H1 (cell line): ENCODE data around the gene ZBTB34. TPM values are rescaled to one million over a fixed set of nuclear protein-coding genes. Genes with fewer than 3 reads are reported as not detected.

Experiments used
- CTCF ChIA-PET: fragments of 300-600 bp; sonication (Branson Sonifier 250); formaldehyde crosslinking; loops from one replicate; lab custom pipeline; 2021; ENCODE audit not compliant: partially characterized antibody; lab: Charles Lee
- POLR2A ChIA-PET: fragments of 300-600 bp; sonication (Branson Sonifier 250); formaldehyde crosslinking; loops from one replicate; lab custom pipeline; 2021; ENCODE audit warnings: inconsistent platforms; ENCODE audit not compliant: partially characterized antibody; lab: Charles Lee
- DNase-seq, 2 experiments: peaks; one replicate each; pipeline versions ENCODE4 v3.0.0 to v3.0.0-alpha.2; 2010 to 2022; ENCODE audit warnings: low spot score in 2 of 2, low read depth in 1 of 2, mixed read lengths in 1 of 2
- FAIRE-seq: peaks from 2 replicates; lab custom pipeline; 2011; peaks lifted over from hg19 to GRCh38; lab: Jason Lieb, UNC
- H2AFZ ChIP-seq: 2 replicates; pipeline ENCODE4 v1.8.1; 2012; ENCODE audit warnings: low read length, inconsistent platforms
- H2AK5ac ChIP-seq: 2 replicates; pipeline ENCODE4 v1.6.1; 2013; ENCODE audit warnings: low read depth, low read length
- H2BK120ac ChIP-seq: replicated peaks from 2 replicates; pipeline ENCODE3; 2013; ENCODE audit warnings: low read depth, low read length, inconsistent platforms
- H2BK12ac ChIP-seq: 2 replicates; pipeline ENCODE4 v1.6.1; 2013; ENCODE audit warnings: low read depth, low read length
- H2BK15ac ChIP-seq: 2 replicates; pipeline ENCODE4 v1.6.1; 2013; ENCODE audit warnings: low read length
- H2BK20ac ChIP-seq: 2 replicates; pipeline ENCODE4 v1.6.1; 2013; ENCODE audit warnings: low read length
- H2BK5ac ChIP-seq: 2 replicates; pipeline ENCODE4 v1.6.1; 2013; ENCODE audit warnings: low read depth, low read length
- H3K14ac ChIP-seq: 2 replicates; pipeline ENCODE4 v1.6.1; 2013; ENCODE audit warnings: inconsistent platforms; ENCODE audit not compliant: insufficient read length
- H3K18ac ChIP-seq: 2 replicates; pipeline ENCODE4 v1.6.1; 2013; ENCODE audit warnings: low read length; ENCODE audit errors: extremely low read depth
- H3K23ac ChIP-seq: 2 replicates; pipeline ENCODE4 v1.6.1; 2013; ENCODE audit warnings: inconsistent platforms; ENCODE audit not compliant: insufficient read length
- H3K23me2 ChIP-seq: 2 replicates; pipeline ENCODE4 v1.6.1; 2013; ENCODE audit warnings: low read depth, low read length
- H3K27ac ChIP-seq: 2 replicates; pipeline ENCODE4 v1.6.1; 2011; ENCODE audit warnings: low read depth, low read length, inconsistent platforms
- H3K27me3 ChIP-seq, 4 experiments: replicated peaks in 1 of 4; 1 replicate in 1 of 4; 2 replicates in 3 of 4; pipeline versions ENCODE4 v1.6.1 to v1.8.1; 2011 to 2013; ENCODE audit warnings: low read length in 3 of 4, mild to moderate bottlenecking in 3 of 4, inconsistent platforms in 2 of 4, mixed read lengths in 2 of 4, moderate library complexity in 1 of 4; ENCODE audit not compliant: control insufficient read depth in 3 of 4, insufficient read depth in 3 of 4; ENCODE audit errors: extremely low read depth in 1 of 4
- H3K36me3 ChIP-seq, 4 experiments: 2 replicates each; pipeline versions ENCODE4 v1.6.1 to v1.8.1; 2011 to 2013; ENCODE audit warnings: mild to moderate bottlenecking in 4 of 4, low read length in 3 of 4, moderate library complexity in 2 of 4, control low read depth in 1 of 4, inconsistent platforms in 1 of 4; ENCODE audit not compliant: insufficient read depth in 4 of 4, control insufficient read depth in 2 of 4
- H3K4ac ChIP-seq: replicated peaks from 2 replicates; pipeline ENCODE3; 2013; ENCODE audit warnings: low read length, low read depth, mixed read lengths, inconsistent platforms; ENCODE audit not compliant: insufficient read length
- H3K4me1 ChIP-seq, 4 experiments: replicated peaks in 1 of 4; 1 replicate in 1 of 4; 2 replicates in 3 of 4; pipeline versions ENCODE4 v1.6.1 to v1.8.1; 2011 to 2013; ENCODE audit warnings: low read length in 3 of 4, inconsistent platforms in 2 of 4, mixed read lengths in 1 of 4; ENCODE audit not compliant: insufficient read depth in 4 of 4, control insufficient read depth in 3 of 4
- H3K4me2 ChIP-seq, 2 experiments: 2 replicates each; pipeline versions ENCODE4 v1.6.1 to v1.8.1; 2011 to 2013; ENCODE audit warnings: low read depth in 2 of 2, low read length in 2 of 2, control low read depth in 1 of 2, inconsistent platforms in 1 of 2, mild to moderate bottlenecking in 1 of 2; ENCODE audit not compliant: insufficient read depth in 1 of 2
- H3K4me3 ChIP-seq, 4 experiments: fragments of 200-600, 300-600 bp in 1 of 4; sonication (generic), shearing (Covaris generic), sonication (Bioruptor Twin) in 1 of 4; 2 replicates each; pipeline versions ENCODE4 v1.5.1 to v1.8.1; 2011 to 2016; ENCODE audit warnings: low read length in 4 of 4, low read depth in 3 of 4, control low read depth in 2 of 4, inconsistent platforms in 2 of 4, mild to moderate bottlenecking in 2 of 4, mixed read lengths in 1 of 4, moderate library complexity in 1 of 4; ENCODE audit not compliant: insufficient read depth in 2 of 4; ENCODE audit errors: extremely low read depth in 1 of 4
- H3K56ac ChIP-seq: replicated peaks from 2 replicates; pipeline ENCODE3; 2013; ENCODE audit warnings: low read depth, mild to moderate bottlenecking, mixed read lengths, low read length, inconsistent platforms; ENCODE audit not compliant: insufficient read length
- H3K79me1 ChIP-seq: 2 replicates; pipeline ENCODE4 v1.6.1; 2013; ENCODE audit warnings: low read depth, low read length, control low read depth
- H3K79me2 ChIP-seq, 2 experiments: 2 replicates each; pipeline versions ENCODE4 v1.6.1 to v1.8.1; 2012 to 2013; ENCODE audit warnings: low read length in 2 of 2, mild to moderate bottlenecking in 2 of 2, inconsistent platforms in 1 of 2; ENCODE audit not compliant: insufficient read depth in 2 of 2, control insufficient read depth in 1 of 2
- H3K9ac ChIP-seq, 4 experiments: replicated peaks in 1 of 4; 1 replicate in 1 of 4; 2 replicates in 3 of 4; pipeline versions ENCODE4 v1.6.1 to v1.8.1; 2011 to 2013; ENCODE audit warnings: low read depth in 3 of 4, low read length in 3 of 4, control low read depth in 2 of 4, mild to moderate bottlenecking in 2 of 4, moderate library complexity in 2 of 4, inconsistent platforms in 1 of 4; ENCODE audit errors: extremely low read depth in 1 of 4
- H3K9me3 ChIP-seq, 2 experiments: 2 replicates each; pipeline versions ENCODE4 v1.6.1 to v1.8.1; 2012 to 2013; ENCODE audit warnings: mild to moderate bottlenecking in 2 of 2, moderate library complexity in 2 of 2, control low read depth in 1 of 2, inconsistent platforms in 1 of 2, low read depth in 1 of 2, low read length in 1 of 2, mixed read lengths in 1 of 2; ENCODE audit not compliant: insufficient read depth in 2 of 2
- H4K20me1 ChIP-seq, 2 experiments: replicated peaks in 1 of 2; 2 replicates each; pipeline versions ENCODE3 to v1.8.1; 2011 to 2013; ENCODE audit warnings: inconsistent platforms in 2 of 2, low read length in 2 of 2, mild to moderate bottlenecking in 1 of 2; ENCODE audit not compliant: insufficient read depth in 2 of 2, control insufficient read depth in 1 of 2
- H4K5ac ChIP-seq: 2 replicates; pipeline ENCODE4 v1.6.1; 2013; ENCODE audit warnings: low read length, low read depth, mixed read lengths, inconsistent platforms; ENCODE audit not compliant: insufficient read length
- H4K8ac ChIP-seq: 2 replicates; pipeline ENCODE4 v1.8.0; 2013; ENCODE audit warnings: mild to moderate bottlenecking, moderate library complexity, low read length, inconsistent platforms; ENCODE audit not compliant: insufficient read depth; ENCODE audit errors: extremely low read depth
- H4K91ac ChIP-seq: replicated peaks from 2 replicates; pipeline ENCODE3; 2013; ENCODE audit warnings: low read length, mixed read lengths, inconsistent platforms; ENCODE audit not compliant: insufficient read length
- HDAC2 ChIP-seq, 2 experiments: fragments of 300-600 bp in 1 of 2; sonication (generic) in 1 of 2; IDR thresholded peaks; 2 replicates each; pipeline ENCODE4 v1.6.1; 2011 to 2012; ENCODE audit warnings: low read depth in 2 of 2, low read length in 2 of 2, mild to moderate bottlenecking in 2 of 2, moderate library complexity in 2 of 2, borderline replicate concordance in 1 of 2, inconsistent platforms in 1 of 2
- WGBS, 2 experiments: shearing (Covaris generic) in 1 of 2; methylation state at CpG; one replicate each; pipeline versions ENCODE4 v1.1.6 to v1.1.7; 2013 to 2015; ENCODE audit warnings: low lambda C conversion rate in 2 of 2, mixed read lengths in 2 of 2, inconsistent platforms in 1 of 2, low coverage in 1 of 2, missing lambda C conversion rate in 1 of 2; ENCODE audit not compliant: insufficient replicate concordance in 2 of 2, insufficient coverage in 1 of 2, insufficient read length in 1 of 2; ENCODE audit errors: extremely low coverage in 1 of 2, missing lambda C conversion rate in 1 of 2; 5-methylcytosine and 5-hydroxymethylcytosine counted together
- polyA plus RNA-seq, 7 experiments: library from polyadenylated mRNA; depleted of rRNA in 3 of 7; stranded (reverse) in 5 of 7; unstranded in 2 of 7; fragments of >200 nt in 5 of 7; fragments of 200-250 nt in 2 of 7; gene quantifications; 1 replicate in 5 of 7; 2 replicates in 1 of 7; 4 replicates in 1 of 7; pipeline versions ENCODE4 v1.2.1 to v1.2.3, GENCODE V29; 2011 to 2013; ENCODE audit warnings: missing spikeins in 2 of 7, mixed read lengths in 2 of 7
- total RNA-seq: library from RNA; stranded (reverse); fragmentation: NEBNext Ultra II Directional; extraction: Animal tissue kit (Norgen Biotek cat#: 25700); gene quantifications from 2 replicates; pipeline ENCODE4 v1.2.1, GENCODE V29; 2021

ZBTB34 gene
- total and polyA plus RNA-seq, 2 of the 8 experiments (the other 6 are each of a cell fraction or from before 2014, with no cell fraction given), result 8.2 to 15.9 TPM

- H4K91ac ChIP-seq, result no peak overlapping the region
- WGBS, 2 experiments, result 95% methylated on average over 2 of the region's 2 CpGs; no CpG with 5 or more reads in 1 of the 2 experiments
- CTCF ChIA-PET, result interaction anchor here (0.6 to 1.0 kb wide), 2 partner anchors 71 to 1258 kb away, joined by 3 read pairs; no protein-coding TSS in a partner anchor
Observed at GRCh38 chr9:126822278-126822677, 38.2 kb upstream of the ZBTB34 start.

More at GRCh38 chr9:126822278-126822677, 38.2 kb upstream of the ZBTB34 start:
- Histone ChIP-seq H3K23ac (no peak overlapping the region), H2AFZ (no peak overlapping the region), H3K9ac (no peak overlapping the region)
- no peak for TF ChIP-seq HDAC2 (IDR thresholded peaks at IDR 0.05; ENCODE audit: borderline replicate concordance in 1 of 2, low read depth in 2 of 2, low read length in 2 of 2)
- TF ChIP-seq, all 59 proteins: peak for 0
- Histone ChIP-seq H3K14ac (no peak overlapping the region), H3K23me2 (no peaks in the 10 kb centered on the region), H3K27ac (no peak overlapping the region), H3K4me2 (no peak overlapping the region), H3K27me3 (no peaks in the 10 kb centered on the region), H2BK15ac (no peak overlapping the region), H3K4ac (no peak overlapping the region), H4K8ac (no peak overlapping the region), H4K20me1 (no peaks in the 10 kb centered on the region), H2AK5ac (no peak overlapping the region), H2BK20ac (no peak overlapping the region), H3K9me3 (peaks cover 0 to 11% of the 10 kb centered on the region in 2 experiments; a peak in 1 of 4 replicates), H3K79me2 (peaks cover 0 to 24% of the 10 kb centered on the region in 2 experiments; a peak in 3 of 4 replicates), H3K56ac (no peak overlapping the region), H4K5ac (no peak overlapping the region), H3K36me3 (peaks cover 0 to 9% (median 4%) of the 10 kb centered on the region in 4 experiments; a peak in 4 of 8 replicates), H3K79me1 (peaks cover 2% of the 10 kb centered on the region; the same call in 1 of the 2 replicates), H3K4me1 (no peaks in the 10 kb centered on the region), H2BK120ac (no peak overlapping the region), H3K18ac (no peak overlapping the region), H2BK5ac (no peak overlapping the region), H3K4me3 (no peak overlapping the region), H2BK12ac (no peak overlapping the region)
- no peak for DNase-seq
- FAIRE-seq, result no peak
- POLR2A ChIA-PET, result interaction anchor here (0.6 kb wide), 1 partner anchor 227 kb away, joined by 3 read pairs; no protein-coding TSS in a partner anchor
